ENCODE data around the gene SIK1.
"Not testable (repeated sequence)": the region's sequence is repeated elsewhere in the genome, so short reads cannot be mapped to it uniquely, and the experiment has no call there.

SIK1 gene

DNA sequence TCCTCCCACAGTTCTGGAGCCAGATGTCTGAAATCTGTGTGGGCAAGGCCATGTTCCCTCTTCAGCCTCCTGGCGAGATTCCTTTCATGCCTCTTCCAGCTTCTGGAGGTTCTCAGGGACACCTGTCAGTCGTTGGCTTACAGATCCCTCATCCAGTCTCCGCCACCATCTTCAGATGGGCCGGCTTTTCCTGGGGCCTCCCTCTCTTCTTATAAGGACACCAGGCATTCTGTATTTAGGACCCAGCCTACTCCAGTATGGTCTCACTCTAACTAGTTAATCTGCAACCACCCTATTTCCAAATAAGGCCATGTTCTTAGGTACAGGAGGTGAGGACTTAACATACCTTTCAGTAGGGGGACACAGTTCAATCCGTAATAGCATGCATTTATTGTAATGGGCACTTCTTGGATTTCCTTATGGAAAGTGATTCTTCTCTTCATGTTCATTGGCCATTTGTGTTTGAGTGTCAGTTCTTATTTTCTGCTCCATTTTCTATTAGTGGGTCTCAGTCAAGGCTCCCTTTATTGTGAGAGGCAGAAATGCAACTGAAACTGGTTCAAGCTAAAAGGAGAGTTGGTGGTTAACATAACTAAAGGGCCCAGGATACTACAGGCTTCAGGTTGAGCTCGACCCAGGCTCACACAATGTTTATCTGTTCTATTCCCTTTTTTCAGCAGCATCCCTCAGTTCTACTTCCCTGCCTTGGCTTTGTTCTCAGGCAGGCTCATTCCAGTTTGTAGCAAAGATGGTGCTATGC, 12.6 kb upstream of the SIK1 start:
- DNase-seq, result not testable (repeated sequence)

DNA sequence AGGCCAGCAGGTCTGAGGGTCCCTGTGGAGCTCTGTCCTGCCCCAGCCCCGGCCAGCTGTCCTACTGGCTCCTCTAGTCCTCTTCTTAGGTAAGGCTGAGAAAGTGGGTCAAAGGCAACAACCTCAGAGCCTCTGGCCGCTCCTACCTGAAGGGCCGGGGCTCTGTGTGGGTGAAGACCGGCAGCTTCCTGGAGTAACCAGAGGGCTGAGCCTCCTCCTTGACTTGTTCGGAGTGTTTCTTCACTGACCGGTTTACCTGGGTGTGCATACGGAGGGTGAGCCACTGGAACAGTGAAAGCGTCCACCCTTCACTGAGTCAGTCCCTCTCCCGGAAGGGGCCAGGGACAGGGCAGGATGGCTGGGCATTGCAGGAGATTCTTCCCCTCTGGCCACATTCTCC, 9.3 kb upstream of the SIK1 start:
- DNase-seq, result not testable (repeated sequence)

DNA sequence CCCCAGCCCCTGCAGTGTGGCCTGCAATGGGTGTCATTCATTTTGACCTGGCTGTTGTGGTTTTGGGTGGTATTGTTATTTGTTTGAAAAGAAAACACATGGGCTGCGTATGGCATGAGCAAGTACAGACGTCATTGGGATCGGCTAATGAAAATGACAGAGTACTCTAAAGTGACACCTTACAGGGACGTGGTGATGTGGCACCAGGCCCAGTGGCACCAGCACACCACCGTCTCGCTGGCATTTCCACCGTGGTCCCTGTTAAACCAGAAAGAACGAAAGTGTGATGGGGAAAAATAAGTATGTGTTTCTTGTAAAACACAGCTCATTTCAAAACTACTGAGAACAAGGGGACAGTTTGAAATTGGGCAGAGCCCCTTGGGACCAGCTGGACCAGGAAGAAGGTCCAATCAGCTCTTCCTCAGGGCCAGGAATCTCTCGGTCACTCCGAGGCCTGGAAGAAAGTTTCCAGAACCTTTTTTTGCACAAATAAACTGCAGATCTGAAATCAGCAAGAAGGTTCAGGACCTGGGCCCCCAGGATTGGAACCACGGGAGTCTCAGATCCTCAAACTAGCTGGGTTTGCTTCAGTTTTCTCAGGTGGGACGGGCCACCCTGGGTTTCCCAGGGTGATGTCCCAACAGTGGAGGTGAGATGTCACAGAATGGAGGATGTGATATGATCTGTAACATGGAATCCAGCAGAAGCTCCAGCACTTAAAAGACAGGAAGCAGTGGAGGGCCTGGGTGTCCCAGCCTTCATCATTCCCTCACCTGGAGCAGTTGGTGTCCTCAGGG, 6.6 kb upstream of the SIK1 start:
- not testable (repeated sequence) for DNase-seq

DNA sequence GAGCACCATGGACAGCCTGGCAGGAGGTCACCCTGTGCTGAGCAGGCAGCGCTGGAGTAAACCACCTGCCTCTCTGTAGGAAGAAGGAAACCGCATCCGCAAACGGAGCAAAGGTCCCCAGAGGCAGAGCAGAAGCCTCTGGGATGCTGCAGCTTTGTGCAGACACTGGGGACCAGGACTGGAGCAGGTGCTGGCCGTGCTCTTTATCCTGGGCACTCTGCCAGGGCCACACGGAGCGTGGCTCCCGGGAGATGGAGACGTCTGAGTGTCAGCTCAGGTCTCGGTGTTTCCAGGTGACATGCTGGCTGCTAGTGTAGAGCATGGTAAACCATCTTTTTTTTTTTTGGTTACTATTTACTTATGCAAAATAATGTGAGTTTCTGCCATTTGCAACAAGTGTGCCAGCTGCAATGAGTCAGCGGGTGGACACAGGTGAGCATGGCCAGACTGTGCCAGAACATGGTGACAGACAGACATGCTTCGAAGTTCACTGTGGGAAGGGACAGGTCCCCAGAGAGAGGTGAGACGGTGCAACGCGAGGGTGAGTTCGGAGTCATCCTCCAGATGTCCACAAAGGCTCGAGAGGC, 4.0 kb upstream of the SIK1 start:
- not testable (repeated sequence) for DNase-seq

DNA sequence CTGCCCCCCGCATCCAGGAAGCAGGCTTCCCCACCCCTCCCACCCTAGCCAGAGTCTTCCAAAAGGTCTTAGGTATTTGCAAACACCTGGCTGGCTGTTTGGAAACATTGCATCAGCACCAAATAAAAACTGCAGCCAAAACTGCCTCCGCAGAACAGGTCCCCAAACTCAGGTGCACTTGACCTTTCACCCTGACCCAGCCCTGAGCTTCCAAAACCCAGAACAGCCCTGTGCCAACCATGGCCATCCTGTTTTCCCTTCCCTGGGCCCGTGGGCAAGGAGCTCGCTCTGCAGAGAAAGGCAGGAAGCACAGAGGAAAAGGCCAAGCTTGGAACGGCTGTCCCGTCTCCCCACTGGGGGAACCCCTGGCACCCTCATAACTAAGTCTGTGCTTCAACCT, 2.0 kb upstream of the SIK1 start:
- DNase-seq, result not testable (repeated sequence)

DNA sequence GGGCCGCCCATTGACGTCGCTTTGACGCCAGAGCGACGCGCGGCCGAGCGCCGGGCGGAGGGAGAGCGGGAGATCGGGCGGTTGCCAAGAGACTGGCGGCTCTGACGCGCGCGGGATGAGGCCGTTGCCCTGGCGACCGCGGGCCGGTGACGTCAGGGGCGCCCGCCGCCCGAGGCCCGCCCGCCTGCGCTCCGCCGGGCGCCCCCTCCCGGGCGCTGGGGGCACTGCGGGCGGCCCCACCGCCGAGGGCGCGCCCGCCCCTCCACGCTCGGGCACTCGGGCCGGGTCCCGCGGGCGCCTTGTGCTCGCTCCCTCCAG, 270 bp upstream of the SIK1 start:
- not testable (repeated sequence) for DNase-seq

DNA sequence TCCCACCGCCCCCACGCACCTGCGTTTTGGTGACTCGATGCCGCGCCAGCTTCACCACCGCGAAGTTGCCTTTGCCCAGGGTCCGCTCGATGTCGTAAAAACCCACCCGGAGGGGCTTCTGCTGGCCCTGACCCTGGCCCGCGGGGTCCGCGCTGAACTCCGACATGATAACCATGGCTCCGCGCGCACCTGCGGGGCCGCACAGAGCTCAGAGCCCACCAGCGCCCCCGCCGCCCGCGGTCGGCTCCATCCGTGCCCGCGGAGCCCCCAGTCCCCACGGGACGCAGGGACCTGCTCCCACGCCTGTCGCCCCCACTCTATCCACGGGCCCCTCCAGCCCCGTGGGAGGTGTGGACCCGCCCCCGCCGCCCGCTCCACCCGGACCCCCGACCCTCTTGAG, 927 bp downstream of the SIK1 start:
- DNase-seq, result not testable (repeated sequence)

DNA sequence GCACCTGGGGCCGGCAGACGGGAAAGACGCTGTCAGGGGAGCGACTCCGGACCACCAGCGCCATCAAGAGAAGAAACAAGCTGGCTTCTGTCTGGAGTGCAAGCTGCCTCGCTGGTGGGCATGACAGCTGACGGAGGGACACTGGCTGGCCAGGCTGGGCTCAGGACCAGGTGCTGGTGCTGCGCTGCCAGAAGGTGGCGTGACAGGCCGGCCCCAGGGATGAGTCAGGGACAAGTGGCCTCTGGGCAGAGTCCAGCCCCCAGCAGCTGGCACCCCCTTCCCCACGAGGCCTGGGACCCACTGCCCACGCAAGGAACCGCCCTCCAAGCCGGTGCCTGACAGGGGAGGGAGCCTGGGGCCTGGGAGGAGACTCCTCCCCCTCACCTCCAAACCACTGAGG, 7.5 kb downstream of the SIK1 start:
- not testable (repeated sequence) for DNase-seq

DNA sequence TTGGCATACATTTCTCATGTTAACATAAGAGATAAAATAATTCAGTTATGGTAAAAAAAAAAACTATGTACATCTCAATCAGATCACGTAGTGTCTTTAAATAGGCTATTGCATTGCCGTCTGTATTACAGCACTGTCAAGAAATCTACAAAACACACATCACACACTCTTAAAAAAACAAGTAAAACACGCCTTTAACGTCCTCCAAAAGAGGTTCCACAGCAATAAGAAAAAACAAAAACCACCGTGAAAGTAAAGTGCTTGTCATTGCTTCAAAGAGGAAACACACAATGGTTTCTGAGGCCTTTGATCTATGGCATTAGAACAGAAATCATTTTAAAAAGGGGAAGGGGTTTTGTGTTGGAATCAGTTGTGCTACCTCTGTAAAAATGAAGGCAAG, 12.4 kb downstream of the SIK1 start:
- DNase-seq, result not testable (repeated sequence)

DNA sequence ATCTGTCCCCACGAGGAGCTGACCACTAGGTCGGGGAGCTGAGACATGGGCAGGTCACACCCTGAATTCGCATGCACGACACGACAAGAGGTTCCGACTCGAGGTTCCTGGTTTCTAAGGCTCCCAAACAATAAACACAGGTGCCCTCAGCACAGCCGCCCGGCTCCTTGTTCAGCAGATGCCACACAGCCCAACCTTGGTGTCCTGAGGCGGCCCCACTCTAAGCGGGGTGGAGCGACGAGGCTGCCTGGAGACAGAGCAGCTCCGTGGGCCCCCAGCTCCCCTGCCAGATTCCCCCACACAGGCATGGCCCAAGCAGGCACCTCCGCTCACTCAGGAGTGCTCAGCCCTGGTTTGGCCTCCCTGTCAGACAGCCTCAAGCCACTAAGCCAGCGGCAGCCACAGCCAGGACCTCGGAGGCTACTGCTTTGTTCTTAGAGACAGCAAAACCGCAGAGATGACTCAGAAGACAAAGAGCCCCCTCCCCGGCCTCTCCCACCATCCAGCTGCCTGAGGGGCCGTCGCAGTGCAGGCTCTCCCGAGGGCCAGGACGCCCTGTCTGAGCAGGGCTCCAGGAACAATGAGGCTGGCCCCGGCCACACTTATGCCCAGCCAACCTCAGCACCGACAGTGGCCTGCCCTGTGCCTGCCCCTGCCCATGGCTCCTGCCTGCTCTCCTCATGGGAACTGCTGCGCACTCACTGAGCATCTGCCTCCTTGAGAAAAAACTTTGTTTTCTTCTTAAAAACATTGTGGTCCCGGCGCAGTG, 14.7 kb downstream of the SIK1 start:
- DNase-seq, result not testable (repeated sequence)

DNA sequence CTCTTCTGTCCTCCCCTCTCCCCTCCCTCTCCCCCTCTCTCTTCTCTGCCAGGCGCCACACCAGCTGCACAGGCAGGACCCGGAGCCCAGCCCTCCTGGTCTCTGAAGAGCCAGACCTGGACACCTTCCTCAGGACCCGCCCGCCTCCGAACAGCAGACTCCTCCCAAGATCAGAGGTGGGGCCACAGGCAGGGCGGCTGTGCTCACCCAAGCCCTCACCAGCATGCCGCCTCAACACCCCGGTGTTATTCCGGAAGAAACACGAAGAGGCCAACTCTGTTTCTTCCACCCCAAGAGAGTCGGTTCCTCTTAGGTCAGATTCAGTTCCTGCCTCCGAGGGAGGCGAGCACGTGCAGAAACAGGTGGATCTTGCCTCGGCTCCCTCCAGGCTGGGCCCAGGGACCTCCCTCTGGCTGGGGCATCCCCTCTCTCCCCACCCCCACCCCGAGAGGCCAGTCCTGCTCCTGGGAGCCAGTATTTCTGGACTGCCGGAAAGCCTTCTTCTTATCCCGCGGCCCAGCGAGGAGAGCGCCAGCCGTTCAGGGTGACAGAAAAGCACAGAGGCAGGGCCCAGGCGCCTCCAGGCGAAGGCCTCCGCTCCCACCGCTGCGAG, 16.4 kb downstream of the SIK1 start:
- not testable (repeated sequence) for DNase-seq

DNA sequence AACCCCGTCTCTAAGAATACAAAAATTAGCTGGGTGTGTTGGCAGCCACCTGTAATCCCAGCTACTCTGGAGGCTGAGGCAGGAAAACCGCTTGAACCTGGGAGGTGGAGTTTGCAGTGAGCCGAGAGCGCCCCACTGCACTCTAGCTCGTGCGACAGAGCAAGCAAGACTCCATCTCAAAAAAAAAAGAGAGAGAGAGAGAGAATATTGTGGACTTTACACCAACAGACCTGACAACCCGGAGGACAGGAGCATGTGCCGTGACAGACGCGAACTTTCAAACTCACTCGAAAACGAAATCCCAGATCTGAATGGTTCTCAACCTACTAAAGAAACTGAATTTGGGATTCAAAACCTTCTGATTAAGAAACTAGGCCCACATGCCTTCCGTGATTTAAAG, 19.8 kb downstream of the SIK1 start:
- not testable (repeated sequence) for DNase-seq

DNA sequence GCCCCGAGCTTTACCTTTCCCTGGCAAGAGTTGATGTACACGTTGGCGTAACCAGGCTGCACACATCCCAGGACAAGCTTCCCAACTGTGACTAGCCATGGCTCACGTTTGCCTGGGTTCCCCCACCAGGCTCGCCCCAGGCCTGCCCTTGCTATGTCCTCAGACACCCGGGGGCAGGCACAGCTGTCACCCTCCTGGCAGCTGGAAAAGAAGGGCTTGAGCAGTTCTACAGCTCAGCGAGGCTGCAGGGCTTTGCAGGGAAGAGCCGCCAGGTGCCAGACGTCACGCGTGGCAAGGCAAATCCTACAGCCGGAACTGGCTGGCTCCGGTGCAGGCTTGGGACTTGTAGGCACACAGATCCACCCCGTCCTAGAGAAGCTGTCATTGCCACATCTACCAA, 22.5 kb downstream of the SIK1 start:
- not testable (repeated sequence) for DNase-seq

DNA sequence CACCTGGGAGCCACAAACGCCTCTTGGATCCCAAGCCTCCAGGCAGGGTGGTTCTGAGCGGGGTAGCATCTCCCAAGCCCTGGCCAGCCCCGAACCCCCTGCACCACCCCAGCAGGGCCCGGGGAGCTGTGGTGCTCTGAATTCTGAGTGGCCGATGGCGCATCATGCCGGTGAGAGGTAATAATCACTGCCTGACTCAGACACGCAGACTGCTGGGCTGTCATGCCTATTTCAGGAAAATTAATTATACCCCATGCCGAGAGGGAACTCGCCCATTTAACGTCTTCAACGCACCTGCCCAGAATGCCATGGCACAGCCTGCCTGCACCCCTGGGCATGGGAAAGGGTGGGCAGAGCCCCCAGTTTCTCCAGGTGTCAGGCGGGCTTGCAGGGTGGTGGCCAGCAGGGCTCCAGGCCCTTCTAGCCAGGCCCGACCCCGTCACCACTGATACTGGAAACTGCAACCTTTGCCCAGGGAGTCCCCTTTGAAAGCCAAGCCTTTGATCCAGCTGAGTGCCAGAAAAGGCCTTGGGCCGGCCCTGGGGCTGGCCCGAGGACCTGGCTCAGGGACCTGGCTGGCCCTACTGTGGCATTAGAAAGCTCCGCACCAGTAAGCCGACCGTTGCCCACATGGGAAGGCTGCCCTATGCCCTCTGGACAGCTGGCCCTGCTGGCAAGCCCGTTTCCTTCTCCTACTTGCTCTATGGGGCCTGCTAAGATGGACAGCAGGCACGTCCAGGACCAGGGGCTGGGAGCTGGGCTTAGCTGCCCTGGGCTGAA, 23.1 kb downstream of the SIK1 start:
- not testable (repeated sequence) for DNase-seq

DNA sequence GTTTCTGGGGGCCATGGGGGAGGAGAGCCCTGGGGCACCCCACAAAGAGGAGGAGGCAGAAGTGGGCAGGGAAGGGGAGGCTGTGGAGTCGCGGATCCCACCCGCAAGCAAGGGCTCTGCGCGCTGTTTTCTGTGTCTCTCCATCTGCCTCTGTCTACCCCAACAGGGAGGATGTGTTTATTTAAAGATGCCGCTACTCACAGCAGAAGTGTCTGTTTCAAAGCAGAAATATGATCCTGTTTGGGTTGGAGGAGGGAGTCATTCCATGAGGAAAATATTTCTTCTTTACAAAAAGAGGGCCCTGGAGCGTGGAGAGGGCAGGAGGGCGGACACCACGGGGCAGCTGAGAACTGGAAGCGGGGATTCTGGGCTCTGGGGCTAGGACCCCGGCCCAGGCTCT, 25.8 kb downstream of the SIK1 start:
- DNase-seq, result not testable (repeated sequence)

DNA sequence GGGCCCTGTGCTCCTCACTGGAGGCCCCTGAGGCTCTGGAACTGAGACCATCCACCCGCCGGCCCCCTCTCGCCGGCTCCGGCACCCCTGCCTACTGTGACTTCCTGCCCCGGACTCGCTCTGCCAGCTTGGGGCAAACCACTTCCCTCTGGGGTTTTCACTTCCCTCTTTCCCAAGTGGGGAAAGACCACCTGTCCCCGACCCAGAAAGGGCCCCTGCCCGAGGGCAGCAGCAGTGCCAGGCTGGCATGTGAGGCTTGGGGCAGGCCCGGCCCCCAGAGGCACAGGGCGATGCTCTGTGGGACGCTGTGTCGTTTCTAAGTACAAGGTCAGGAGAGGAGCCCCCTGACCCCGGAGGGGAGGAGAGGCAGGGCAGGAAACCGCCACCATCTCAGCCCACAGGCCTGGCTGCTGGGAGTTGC, 27.3 kb downstream of the SIK1 start:
- DNase-seq, result not testable (repeated sequence)

DNA sequence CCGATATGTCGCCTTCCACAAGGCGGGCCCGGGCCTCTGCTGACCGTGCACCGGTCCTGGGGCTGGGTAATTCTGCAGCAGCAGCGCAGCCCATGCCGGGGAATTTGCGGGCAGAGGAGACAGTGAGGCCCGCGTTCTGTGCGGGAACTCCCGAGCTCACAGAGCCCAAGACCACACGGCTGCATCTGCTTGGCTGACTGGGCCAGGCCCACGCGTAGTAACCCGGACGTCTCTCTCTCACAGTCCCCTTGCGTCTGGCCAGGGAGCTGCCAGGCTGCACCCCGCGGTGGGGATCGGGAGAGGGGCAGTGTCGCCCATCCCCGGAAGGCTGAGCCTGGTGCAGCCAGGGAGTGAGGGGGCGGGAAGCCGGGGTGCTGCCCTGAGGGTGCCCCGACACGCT, 27.8 kb downstream of the SIK1 start:
- DNase-seq, result not testable (repeated sequence)

DNA sequence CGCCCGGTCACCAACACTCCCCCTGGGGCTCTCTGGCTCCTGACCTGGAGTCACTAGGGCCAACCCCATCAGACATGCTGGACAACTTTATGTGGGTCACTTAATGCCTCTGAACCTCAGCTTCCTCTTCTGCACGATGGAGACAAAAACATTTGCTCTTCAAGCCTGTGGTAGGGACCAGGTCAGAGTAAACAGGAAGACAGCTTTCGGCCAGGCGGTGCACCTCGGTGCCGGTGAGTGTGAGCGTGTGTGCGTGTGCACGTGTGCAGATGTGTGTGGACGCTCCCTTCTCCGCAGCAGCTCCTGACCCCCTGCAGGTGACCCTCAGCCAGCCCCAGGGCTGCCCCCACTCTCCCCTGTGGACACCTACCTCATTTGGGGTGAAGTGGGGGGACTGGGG, 28.4 kb downstream of the SIK1 start:
- DNase-seq, result not testable (repeated sequence)

DNA sequence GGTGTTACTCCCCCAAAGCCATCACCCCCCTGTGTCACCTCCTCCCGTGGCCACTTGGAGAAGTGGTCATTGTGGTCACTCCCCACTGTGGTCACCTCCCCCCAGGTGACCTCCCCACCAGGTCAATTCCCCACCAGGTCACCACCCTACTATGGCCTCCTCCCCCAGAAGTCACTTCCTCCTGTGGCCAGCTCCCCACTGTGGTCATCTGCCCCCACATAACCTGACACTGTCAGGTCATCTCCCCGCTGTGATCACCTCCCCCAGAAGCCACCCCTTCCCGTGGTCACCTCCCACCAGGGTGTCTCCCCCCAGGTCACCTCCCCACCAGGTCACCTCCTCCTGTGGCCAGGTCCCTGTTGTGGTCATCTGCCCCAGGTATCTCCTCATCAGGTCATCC, 28.9 kb downstream of the SIK1 start:
- DNase-seq, result not testable (repeated sequence)

DNA sequence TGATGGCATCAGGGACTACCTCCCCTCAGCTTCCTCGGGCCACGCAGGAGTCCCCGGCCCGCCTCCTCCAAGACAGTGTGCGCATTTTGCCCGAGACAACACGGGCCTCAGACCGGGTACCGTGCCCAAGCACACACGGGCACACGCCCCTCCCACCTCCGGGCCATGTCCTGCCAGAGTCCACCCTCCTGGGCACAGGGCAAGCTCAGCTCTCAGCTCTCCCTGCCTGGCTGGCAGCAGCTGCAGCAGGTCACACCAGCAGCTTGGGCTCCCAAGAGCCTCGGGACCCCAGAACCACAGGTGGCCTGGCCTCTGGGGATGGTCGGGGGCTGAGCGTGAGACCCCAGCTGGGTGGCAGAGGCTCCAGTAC, 29.5 kb downstream of the SIK1 start:
- not testable (repeated sequence) for DNase-seq

DNA sequence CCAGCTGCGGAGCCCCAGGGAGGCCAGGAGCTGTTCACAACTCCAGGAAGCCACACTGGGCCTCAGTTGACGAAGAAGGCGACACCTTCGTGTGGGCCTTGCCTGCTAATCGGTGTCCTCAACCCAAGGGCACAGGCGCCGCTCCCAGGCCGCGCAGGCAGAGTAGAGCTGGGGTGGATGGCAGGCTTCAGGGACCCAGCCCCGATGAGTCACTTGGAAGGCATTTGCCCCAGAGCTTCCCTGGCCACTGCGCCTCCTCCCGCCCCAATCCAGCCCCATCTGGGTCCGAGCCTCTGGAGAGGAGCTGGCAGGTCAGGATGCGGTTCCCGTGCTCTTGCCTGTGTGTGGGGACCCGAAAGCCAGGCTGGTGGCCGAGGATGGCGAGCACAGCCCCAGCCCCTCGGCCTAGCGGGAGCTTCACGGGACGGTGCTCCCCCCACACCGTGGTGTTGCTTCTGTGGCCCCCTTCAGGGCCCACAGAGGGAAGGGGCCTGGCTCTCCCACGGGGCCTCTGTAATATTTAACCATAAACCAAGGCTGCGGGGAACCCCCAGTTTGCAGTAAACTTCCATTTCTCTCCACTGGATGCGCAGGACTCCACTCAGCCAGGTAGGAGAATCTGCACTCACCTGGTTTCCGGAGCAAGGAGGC, 30.0 kb downstream of the SIK1 start:
- not testable (repeated sequence) for DNase-seq

Measured in SW 1271 (cell line).